ENCODE results near the gene FSTL1. TPM values are rescaled to one million over a fixed set of nuclear protein-coding genes. Genes with fewer than 3 reads are reported as not detected.

Gene FSTL1
- total RNA-seq, 1 donor from 2014 or later: 221 TPM

DNA sequence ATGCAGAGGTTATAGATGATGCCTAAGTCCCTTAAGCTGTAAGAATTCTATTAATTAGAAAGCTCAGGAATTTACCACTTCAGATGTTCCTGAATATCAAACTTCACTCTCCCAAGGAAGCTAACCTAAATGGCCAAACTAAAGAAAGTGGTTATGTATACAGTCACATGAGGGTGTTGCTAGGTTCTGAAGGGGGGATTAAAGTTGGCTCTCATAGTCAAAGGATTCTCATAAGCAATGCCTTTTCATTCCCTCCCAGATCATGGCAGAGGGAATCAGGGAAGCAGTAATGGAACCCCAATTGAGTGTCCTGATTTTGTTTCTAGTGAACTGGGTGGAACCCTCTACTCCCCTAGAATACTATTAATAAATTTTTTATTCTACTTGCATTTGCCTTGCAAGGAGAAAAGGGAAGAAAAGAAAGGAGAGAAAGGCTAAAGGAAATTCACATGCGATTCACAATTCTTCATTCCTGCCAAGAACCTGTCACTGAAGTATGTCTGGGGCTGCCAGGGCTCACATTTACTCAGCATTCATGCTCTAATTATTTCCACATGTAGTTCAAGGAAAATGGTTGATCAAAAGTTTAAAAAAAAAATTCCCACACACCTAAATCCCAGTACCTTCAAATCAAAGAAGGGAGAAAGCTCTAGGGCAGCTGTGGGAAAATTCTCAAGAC is 25.1 kb downstream of the FSTL1 start:
- Histone ChIP-seq H3K4me1 (peaks cover 44% of the 10 kb centered on the region), H3K36me3 (no peaks in the 10 kb centered on the region), H3K27me3 (no peaks in the 10 kb centered on the region), H3K4me3 (no peak overlapping the region), H3K27ac (peak overlapping the region; percentile 17), H3K9me3 (no peaks in the 10 kb centered on the region)
- ATAC-seq (no peak), DNase-seq (no peak)
- intact Hi-C loops (cut with DNase I): no loop called here
- TF ChIP-seq, protein P1, sequence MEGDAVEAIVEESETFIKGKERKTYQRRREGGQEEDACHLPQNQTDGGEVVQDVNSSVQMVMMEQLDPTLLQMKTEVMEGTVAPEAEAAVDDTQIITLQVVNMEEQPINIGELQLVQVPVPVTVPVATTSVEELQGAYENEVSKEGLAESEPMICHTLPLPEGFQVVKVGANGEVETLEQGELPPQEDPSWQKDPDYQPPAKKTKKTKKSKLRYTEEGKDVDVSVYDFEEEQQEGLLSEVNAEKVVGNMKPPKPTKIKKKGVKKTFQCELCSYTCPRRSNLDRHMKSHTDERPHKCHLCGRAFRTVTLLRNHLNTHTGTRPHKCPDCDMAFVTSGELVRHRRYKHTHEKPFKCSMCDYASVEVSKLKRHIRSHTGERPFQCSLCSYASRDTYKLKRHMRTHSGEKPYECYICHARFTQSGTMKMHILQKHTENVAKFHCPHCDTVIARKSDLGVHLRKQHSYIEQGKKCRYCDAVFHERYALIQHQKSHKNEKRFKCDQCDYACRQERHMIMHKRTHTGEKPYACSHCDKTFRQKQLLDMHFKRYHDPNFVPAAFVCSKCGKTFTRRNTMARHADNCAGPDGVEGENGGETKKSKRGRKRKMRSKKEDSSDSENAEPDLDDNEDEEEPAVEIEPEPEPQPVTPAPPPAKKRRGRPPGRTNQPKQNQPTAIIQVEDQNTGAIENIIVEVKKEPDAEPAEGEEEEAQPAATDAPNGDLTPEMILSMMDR (IDR thresholded peaks at IDR 0.05): no peak

DNA sequence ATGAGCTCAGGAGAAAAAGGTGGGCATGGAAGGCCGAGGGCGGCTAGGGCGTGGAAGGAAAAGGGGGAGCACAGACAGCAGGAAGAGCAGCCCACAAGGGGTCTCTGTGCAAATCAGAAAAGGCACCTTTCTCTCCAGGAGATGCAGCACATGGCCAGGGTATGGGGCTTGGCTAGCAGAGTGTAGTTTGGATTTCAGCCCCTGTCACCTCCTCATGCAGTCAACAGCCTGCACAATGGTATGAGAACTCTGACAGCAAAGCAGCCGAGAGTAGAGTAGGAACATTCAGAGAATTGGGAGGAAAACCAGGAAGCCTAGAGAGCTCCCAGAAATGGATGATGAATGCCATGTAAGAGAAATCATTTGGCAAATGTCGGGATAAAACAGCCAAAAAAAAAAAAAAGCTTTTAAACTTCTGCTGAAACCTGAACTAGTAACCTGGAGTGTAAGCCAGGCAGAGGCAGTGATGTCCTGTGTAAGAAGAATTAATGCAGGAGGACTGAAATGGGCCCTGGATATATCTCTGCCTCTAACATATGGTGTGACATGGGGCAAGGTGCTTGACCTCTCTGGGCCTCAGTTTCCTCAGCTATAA is 25.7 kb downstream of the FSTL1 start:
- intact Hi-C loops (cut with DNase I): no loop called here
- DNase-seq (no peak), ATAC-seq (peak; percentile 45)
- TF ChIP-seq, protein P1 (IDR thresholded peaks at IDR 0.05): no peak
- H3K9me3 ChIP-seq: no peaks in the 10 kb centered on the region
- H3K27ac ChIP-seq: peak overlapping the region; percentile 17
- peaks cover 47% of the 10 kb centered on the region for H3K4me1 ChIP-seq
- H3K27me3 ChIP-seq: no peaks in the 10 kb centered on the region
- H3K36me3 ChIP-seq: no peaks in the 10 kb centered on the region
- H3K4me3 ChIP-seq: no peak overlapping the region

DNA sequence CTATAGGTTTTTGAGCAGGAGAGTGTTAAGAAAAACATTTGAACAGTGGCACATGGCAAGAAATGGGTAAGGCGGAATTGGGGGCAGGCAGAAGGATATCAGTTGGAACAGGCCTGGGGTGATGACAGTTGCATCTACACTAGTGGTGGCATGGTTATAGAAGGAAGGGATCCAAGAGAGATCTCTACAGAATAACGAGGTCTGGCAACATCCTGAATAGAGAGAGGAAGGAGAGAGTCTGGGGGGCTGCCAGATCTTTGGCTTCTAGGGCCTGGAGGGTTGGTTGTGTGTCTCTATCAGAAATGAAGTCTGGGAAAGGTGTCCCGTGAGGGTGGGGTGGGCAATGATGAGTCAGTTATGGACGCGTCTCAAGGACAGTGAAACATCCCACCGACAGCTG is 26.3 kb downstream of the FSTL1 start:
- Histone ChIP-seq H3K4me3 (no peak overlapping the region), H3K27ac (peak overlapping the region; percentile 17), H3K36me3 (no peaks in the 10 kb centered on the region), H3K4me1 (peaks cover 42% of the 10 kb centered on the region), H3K27me3 (no peaks in the 10 kb centered on the region), H3K9me3 (no peaks in the 10 kb centered on the region)
- ATAC-seq (no peak), DNase-seq (no peak)
- intact Hi-C loops (cut with DNase I): no loop called here
- TF ChIP-seq, protein P1 (IDR thresholded peaks at IDR 0.05): no peak

DNA sequence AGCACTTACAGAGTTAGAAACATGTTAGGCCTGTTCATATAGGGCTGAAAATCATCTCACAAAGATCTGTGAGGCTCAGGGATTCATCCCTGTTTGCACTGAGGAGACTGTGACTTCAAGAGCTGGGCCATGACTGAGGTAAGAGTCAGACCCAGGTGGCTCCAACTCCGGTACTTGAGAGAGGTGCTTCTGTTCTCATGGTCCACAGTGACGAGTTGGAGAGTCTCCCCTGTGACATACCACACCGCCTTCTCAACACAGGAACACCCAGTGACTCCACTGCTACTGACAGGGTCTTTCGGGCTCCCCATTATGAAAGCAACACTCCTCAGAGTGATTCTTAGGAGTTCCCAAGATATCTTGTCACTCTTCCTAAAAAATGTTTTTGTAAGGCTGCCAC is 27.4 kb downstream of the FSTL1 start:
- Histone ChIP-seq H3K27me3 (no peaks in the 10 kb centered on the region), H3K36me3 (no peaks in the 10 kb centered on the region), H3K4me1 (peaks cover 43% of the 10 kb centered on the region), H3K4me3 (no peak overlapping the region), H3K27ac (peak overlapping the region; percentile 20), H3K9me3 (no peaks in the 10 kb centered on the region)
- ATAC-seq: no peak
- TF ChIP-seq, protein P1 (IDR thresholded peaks at IDR 0.05): no peak
- DNase-seq: no peak
- intact Hi-C loops (cut with DNase I): no loop called here

DNA sequence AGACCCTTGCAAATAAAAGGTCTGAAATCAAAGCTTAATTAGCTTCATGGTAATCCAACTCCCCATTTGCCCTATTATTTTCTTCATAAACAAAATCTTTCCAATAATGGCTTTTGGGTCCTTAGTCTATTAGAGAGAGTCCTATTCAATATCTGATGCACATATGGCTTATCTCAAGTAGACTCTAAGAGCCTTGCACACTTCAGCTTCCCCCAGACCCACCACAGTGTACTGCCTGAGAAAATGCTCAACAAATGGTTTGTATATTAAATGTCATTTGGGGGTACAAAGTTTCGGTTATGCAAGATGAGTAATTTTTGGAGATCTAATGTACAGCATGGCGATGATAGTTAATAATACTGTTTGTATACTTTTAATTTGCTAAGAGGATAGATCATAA is 28.9 kb downstream of the FSTL1 start:
- TF ChIP-seq, protein P1 (IDR thresholded peaks at IDR 0.05): no peak
- H3K9me3 ChIP-seq: no peaks in the 10 kb centered on the region
- ATAC-seq (no peak), DNase-seq (no peak)
- no peaks in the 10 kb centered on the region for H3K27me3 ChIP-seq
- H3K4me1 ChIP-seq: peaks cover 53% of the 10 kb centered on the region
- no peaks in the 10 kb centered on the region for H3K36me3 ChIP-seq
- H3K4me3 ChIP-seq: no peak overlapping the region
- H3K27ac ChIP-seq: no peak overlapping the region
- intact Hi-C loops (cut with DNase I): no loop called here
